HL-60 (cell line): Measurements from ENCODE around the gene CCZ1B.
"Not testable (repeated sequence)": the region's sequence is repeated elsewhere in the genome, so short reads cannot be mapped to it uniquely, and the experiment has no call there.

Source experiments
- POLR2AphosphoS5 ChIP-seq: IDR thresholded peaks from 2 replicates; pipeline ENCODE4 v1.6.1; 2012; ENCODE audit warnings: low read depth
- TF ChIP-seq, protein P1 (sequence below): IDR thresholded peaks from one replicate; pipeline ENCODE4 v1.5.1; 2011; ENCODE audit warnings: low read length, control low read depth, inconsistent platforms; ENCODE audit not compliant: insufficient read depth

DNA sequence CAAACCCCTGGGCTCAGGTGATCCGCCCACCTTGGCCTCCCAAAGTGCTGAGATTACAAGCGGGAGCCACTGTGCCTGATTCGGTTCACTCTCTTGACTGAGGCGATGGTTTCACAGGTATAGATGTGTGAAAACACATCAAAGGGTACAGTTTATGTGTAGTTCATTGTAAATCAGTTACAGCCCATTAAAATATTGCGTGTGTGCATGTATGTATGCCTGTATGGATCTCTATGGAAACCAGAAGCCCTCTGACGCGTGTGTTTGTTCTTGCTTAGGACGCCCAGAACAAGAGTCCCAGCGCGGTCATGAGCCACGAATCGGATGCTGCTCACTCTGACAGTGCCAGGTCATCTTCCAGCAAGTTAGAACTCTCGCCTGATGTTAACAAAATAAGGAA lies 36.7 kb downstream of the CCZ1B start:
- not testable (repeated sequence) for TF ChIP-seq POLR2AphosphoS5
- TF ChIP-seq, protein P1, sequence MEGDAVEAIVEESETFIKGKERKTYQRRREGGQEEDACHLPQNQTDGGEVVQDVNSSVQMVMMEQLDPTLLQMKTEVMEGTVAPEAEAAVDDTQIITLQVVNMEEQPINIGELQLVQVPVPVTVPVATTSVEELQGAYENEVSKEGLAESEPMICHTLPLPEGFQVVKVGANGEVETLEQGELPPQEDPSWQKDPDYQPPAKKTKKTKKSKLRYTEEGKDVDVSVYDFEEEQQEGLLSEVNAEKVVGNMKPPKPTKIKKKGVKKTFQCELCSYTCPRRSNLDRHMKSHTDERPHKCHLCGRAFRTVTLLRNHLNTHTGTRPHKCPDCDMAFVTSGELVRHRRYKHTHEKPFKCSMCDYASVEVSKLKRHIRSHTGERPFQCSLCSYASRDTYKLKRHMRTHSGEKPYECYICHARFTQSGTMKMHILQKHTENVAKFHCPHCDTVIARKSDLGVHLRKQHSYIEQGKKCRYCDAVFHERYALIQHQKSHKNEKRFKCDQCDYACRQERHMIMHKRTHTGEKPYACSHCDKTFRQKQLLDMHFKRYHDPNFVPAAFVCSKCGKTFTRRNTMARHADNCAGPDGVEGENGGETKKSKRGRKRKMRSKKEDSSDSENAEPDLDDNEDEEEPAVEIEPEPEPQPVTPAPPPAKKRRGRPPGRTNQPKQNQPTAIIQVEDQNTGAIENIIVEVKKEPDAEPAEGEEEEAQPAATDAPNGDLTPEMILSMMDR, result not testable (repeated sequence)
